GM19467 (cell line): ENCODE data around the gene SAMD10.
"Not testable (repeated sequence)": the region's sequence is repeated elsewhere in the genome, so short reads cannot be mapped to it uniquely, and the experiment has no call there.

Experiments
- ATAC-seq: cut with Tn5 transposase; IDR thresholded peaks from one replicate; pipeline ENCODE4 v1.9.1; 2021; ENCODE audit warnings: mild to moderate bottlenecking, moderate library complexity; ENCODE audit not compliant: unreplicated experiment

Gene SAMD10

GRCh38 chr20:63979557-63980316, at the start of gene SAMD10:
SAMD10 (minus strand) TSS chr20:63979642; CDS start chr20:63979467, 175 bp downstream.
- no peak for ATAC-seq

GRCh38 chr20:64027981-64028685, 48.7 kb upstream of the SAMD10 start:
- no peak for ATAC-seq

DNA sequence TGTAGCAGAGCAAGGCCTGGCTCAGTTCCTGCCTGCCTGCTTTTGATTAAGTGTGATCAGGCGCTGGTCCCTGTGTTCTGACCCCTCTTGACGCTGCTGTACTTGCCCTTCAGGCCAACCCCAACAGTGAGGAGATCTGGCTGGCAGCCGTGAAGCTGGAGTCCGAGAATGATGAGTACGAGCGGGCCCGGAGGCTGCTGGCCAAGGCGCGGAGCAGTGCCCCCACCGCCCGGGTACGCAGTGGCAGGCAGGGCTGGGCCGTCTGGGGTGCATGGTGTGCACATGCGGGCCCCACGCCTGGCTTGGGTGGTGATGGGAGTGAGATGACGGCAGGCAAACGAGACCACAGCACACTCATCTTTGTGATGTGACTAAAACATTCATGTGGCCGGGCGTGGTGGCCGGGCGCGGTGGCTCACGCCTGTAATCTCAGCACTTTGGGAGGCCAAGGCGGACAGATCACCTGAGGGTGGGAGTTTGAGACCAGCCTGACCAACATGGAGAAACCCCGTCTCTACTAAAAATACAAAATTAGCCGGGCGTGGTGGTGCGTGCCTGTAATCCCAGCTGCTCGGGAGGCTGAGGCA, 46.5 kb upstream of the SAMD10 start:
- ATAC-seq = no peak

DNA sequence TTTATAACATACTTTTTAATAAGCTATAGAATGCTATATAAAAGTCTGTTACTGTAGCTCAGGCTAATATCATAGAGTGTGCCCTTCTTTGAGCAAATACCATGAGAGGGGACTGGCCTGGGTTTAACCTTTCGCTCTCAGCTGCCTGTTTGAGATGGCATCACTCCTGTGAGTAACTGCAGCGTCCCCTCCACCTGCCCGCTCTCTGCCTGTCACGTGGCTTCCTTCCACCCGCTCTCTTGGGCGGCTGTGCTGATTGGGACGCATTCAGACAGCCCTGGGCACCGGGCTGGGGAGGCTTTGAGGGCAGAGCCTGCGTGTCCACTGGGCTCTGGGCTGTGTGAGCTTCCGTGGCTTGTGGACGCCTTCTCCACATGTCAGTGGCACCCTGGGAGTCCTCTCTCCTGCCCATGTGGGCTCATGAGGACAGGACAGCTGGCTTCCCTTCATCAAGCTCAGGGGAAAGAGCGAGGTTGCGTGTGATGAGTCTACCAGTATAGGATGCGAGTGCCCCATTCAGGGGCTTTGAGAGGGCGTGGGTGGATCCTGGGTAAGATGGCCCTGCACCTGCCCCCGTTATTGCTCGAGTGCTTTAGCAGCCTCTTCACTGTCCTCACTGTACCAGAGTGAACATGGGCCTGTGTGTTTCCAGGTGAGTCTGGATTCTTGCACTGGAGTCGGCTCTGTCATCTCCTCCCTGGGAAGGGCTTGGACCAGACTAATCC, 45.8 kb upstream of the SAMD10 start:
- ATAC-seq = no peak

DNA sequence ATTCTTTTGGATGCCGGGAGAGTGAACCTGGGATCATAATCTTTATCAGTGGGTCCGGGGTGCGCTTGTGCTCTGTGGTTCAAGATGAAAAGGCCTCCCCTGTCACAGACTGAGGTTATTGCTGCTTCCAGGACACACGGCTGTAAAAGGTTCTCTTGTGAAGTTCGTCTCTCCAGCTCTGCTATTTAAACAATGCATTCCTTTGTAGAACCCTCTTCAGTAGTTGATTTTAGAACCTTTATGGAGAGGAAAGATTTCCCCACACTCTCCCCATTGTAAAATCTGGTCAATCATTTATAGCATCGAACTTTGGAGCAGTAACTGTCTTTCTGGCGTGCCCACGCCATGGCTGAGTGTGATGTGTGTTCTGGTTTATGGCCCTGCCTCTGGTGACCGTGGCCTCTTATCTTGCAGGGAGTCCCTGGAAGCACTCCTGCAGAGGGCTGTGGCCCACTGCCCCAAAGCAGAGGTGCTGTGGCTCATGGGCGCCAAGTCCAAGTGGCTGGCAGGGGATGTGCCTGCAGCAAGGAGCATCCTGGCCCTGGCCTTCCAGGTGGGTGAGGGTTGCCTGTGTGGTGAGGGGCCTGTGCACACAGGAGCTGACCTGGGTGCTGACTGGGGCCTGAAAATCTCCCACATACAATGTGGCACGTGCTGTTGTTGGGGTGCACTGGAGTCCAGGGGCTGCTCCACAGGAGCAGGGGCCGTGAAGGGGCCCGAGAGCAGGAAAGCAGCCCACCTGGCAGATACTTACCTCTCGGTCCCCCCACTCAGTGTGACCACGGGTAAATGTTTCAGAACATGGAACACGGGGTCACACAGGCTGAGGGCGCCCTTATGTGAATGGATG, 44.9 kb upstream of the SAMD10 start:
- ATAC-seq = no peak

- ATAC-seq = no peak
These were observed 44.1 kb upstream of the SAMD10 start for GRCh38 chr20:64023361-64024140.

DNA sequence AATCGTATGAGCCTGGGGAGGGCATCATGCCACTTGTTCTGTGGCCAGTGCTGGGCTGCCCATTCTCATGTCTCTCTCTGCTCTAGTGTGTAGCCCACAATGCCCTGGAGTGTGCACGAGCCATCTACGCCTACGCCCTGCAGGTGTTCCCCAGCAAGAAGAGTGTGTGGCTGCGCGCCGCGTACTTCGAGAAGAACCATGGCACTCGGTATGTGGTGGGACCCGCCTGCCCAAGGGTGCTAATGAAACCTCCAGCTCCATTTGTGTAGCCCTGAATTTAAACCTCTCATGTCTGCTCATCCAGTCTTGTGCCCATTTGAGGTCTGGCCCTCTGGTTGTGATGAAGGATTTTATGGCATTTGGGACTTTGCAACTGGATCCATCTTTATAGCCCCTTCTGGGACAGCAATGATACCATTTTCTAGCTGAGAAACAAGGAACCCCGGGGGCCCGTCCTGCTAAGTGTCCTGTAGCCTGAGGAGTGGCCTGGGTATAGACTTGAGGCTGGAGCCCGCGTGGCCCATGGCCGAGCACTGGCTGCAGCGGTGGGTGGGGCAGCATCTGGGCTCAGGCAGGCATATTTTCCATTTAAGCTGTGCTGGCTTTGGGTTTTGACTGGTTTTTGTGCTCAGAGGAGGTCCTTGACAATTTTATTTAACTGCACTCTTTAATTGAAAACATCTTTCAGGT, 43.4 kb upstream of the SAMD10 start:
- ATAC-seq = no peak

DNA sequence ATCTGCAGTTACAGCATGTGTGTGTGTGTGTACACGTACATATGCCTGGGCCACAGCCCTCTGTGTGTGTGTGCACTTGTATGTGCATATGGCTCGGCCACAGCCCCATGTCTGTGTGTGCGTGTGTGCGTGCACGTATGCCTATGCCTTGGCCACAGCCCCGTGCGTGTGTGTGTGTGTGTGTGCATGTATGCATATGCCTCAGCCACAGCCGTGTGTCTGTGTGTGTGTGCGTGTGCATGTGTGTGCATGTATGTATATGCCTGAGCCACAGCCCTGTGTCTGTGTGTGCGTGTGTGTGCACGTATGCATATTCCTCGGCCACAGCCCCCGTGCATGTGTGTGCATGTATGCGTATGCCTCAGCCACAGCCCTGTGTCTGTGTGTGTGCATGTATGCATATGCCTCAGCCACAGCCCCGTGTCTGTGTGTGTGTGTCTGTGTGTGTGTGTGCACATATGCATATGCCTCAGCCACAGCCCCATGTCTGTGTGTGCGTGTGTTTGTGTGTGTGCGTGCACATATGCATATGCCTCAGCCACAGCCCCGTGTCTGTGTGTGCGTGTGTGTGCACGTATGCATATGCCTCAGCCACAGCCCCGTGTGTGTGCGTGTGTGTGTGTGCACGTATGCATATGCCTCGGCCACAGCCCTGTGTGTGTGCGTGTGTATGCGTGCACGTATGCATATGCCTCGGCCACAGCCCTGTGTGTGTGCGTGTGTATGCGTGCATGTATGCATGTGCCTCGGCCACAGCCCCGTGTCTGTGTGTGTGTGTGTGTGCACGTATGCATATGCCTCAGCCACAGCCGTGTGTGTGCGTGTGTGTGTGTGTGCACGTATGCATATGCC, 41.9 kb upstream of the SAMD10 start:
- no peak for ATAC-seq

- no peak for ATAC-seq
These were observed 36.2 kb upstream of the SAMD10 start for GRCh38 chr20:64015635-64016034.

DNA sequence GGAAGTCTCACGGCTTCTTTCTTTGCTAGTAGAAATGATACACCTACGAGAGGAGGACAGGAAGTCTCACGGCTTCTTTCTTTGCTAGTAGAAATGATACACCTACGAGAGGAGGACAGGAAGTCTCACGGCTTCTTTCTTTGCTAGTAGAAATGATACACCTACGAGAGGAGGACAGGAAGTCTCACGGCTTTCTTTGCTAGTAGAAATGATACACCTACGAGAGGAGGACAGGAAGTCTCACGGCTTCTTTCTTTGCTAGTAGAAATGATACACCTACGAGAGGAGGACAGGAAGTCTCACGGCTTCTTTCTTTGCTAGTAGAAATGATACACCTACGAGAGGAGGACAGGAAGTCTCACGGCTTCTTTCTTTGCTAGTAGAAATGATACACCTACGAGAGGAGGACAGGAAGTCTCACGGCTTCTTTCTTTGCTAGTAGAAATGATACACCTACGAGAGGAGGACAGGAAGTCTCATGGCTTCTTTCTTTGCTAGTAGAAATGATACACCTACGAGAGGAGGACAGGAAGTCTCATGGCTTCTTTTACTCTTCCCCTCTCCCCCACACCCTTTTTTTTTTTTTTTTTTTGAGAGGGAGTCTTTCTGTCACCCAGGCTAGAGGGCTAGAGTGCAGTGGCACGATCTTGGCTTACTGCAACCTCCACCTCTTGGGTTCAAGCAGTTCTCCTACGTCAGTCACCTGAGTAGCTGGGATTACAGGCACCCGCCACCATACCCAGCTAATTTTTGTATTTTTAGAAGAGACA, 33.1 kb upstream of the SAMD10 start:
- ATAC-seq = not testable (repeated sequence)

DNA sequence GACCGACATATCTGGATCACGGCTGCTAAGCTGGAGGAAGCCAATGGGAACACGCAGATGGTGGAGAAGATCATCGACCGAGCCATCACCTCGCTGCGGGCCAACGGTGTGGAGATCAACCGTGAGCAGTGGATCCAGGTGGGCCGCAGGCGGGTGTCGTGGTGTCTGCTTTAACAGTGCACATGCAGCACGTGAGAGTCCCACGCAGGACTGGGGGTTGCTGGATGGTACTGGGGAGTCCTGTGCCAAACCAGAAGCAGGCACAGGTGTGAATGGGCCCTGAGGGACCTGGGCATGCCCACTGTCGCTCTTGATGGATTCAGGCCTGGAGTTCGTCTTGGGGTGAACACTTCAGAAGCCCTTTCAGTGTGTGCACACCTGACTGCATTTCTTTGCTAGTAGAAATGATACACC, 31.9 kb upstream of the SAMD10 start:
- no peak for ATAC-seq

GRCh38 chr20:64010711-64011237, 31.3 kb upstream of the SAMD10 start:
- no peak for ATAC-seq

DNA sequence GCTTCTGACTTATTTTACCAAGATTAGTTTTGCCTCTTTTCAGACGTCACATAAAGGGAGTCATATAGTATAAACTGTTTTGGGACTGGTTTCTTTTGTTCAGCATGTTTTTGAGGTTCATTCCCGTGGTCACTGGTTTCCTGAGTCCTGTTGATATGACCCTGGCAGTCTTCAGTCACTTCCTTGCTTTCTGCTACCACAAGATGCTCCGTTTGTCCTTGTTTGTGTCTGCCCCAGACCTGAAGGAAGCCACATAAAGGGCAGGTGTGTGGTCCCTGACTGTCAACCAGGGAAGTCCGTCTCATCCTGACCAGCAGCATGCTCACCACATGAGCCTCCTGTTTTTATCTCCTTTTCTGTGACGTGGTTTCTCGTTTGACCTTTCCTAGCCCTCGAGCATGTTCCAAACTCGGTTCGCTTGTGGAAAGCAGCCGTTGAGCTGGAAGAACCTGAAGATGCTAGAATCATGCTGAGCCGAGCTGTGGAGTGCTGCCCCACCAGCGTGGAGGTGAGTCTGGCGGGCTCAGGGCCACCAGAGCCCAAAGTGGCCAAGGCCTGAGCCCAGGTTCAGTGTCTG, 30.5 kb upstream of the SAMD10 start:
- no peak for ATAC-seq

- ATAC-seq = no peak
These were observed 27.5 kb upstream of the SAMD10 start for GRCh38 chr20:64006902-64007301.

GRCh38 chr20:64006490-64006889, 27.0 kb upstream of the SAMD10 start:
- no peak for ATAC-seq

DNA sequence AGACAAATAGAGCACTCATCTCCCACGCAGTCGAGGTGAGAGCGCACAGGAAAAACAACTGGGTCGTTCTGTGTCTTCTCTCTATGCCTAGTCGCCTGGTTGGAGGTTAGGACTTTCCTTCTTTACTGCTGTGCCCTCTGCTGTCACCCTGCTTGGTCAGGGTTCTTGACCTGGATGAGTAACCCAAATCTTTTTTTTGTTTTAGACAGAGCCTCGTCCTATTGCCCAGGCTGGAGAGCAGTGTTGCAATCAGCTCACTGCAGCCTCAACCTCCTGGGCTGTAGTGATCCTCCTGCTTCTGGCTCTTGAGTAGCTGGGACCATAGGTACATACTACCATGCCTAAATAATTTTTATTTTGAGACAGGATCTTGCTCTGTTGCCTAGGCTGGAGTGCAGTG, 26.0 kb upstream of the SAMD10 start:
- no peak for ATAC-seq
